Measurements from ENCODE around the gene HUNK. TPM values are rescaled to one million over a fixed set of nuclear protein-coding genes. Genes with fewer than 3 reads are reported as not detected.

The HUNK gene
- polyA plus RNA-seq, 1 donor (not counting 4 experiments of a cell fraction or from before 2014, with no cell fraction given): 0.03 TPM

GRCh38 chr21:31902438-31902837 is 29.6 kb downstream of the HUNK start:
- no peak for FAIRE-seq
- no peak overlapping the region for H3K4me3 ChIP-seq (ENCODE audit: control insufficient read depth in 2 of 3, extremely low read depth in 1 of 3, insufficient read depth in 2 of 3, low read depth in 1 of 3, low read length in 3 of 3)
- H3K27ac ChIP-seq (ENCODE audit: control insufficient read depth, insufficient read depth, low read length): no peak overlapping the region
- dilution Hi-C loops (cut with MboI; ENCODE audit: extremely low pct_ligation_motif_present, low sequenced_read_pairs): no loop called here
- H4K20me1 ChIP-seq (ENCODE audit: control insufficient read depth, extremely low read depth, insufficient read depth, low read length): no peaks in the 10 kb centered on the region
- no peak overlapping the region for H2AFZ ChIP-seq (ENCODE audit: control insufficient read depth, low read length)
- no peaks in the 10 kb centered on the region for H3K79me2 ChIP-seq (ENCODE audit: control insufficient read depth, insufficient read depth, low read length)
- H3K9me1 ChIP-seq (ENCODE audit: control insufficient read depth, extremely low read depth, insufficient read depth, low read length): no peaks in the 10 kb centered on the region
- no peak for DNase-seq (ENCODE audit: low read depth, low spot score)
- no peaks in the 10 kb centered on the region for H3K36me3 ChIP-seq (ENCODE audit: control insufficient read depth in 2 of 2, extremely low read depth in 1 of 2, insufficient read depth in 2 of 2, low read length in 2 of 2)
- H3K27me3 ChIP-seq (ENCODE audit: control insufficient read depth, extremely low read depth, insufficient read depth, low read length): no peaks in the 10 kb centered on the region
- H3K4me2 ChIP-seq (ENCODE audit: control insufficient read depth, extremely low read depth, insufficient read depth, low read depth, low read length): no peak overlapping the region
- no peaks in the 10 kb centered on the region for H3K4me1 ChIP-seq (ENCODE audit: control insufficient read depth, extremely low read depth, insufficient read depth, low read length)
- TF ChIP-seq EZH2 (IDR thresholded peaks at IDR 0.05; ENCODE audit: low read length): no peak
- TF ChIP-seq, protein P1, sequence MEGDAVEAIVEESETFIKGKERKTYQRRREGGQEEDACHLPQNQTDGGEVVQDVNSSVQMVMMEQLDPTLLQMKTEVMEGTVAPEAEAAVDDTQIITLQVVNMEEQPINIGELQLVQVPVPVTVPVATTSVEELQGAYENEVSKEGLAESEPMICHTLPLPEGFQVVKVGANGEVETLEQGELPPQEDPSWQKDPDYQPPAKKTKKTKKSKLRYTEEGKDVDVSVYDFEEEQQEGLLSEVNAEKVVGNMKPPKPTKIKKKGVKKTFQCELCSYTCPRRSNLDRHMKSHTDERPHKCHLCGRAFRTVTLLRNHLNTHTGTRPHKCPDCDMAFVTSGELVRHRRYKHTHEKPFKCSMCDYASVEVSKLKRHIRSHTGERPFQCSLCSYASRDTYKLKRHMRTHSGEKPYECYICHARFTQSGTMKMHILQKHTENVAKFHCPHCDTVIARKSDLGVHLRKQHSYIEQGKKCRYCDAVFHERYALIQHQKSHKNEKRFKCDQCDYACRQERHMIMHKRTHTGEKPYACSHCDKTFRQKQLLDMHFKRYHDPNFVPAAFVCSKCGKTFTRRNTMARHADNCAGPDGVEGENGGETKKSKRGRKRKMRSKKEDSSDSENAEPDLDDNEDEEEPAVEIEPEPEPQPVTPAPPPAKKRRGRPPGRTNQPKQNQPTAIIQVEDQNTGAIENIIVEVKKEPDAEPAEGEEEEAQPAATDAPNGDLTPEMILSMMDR (optimal IDR thresholded peaks at IDR 0.05 in 1 of 3, IDR thresholded peaks at IDR 0.05 in 1 of 3, conservative IDR thresholded peaks at IDR 0.05 in 1 of 3; ENCODE audit: extremely low read depth in 1 of 3, insufficient read depth in 2 of 3, low read length in 3 of 3): no peak
- no peak overlapping the region for H3K9ac ChIP-seq (ENCODE audit: control insufficient read depth, extremely low read depth, insufficient read depth, low read length)
- no peaks in the 10 kb centered on the region for H3K9me3 ChIP-seq (ENCODE audit: control insufficient read depth, low read depth, low read length)

DNA sequence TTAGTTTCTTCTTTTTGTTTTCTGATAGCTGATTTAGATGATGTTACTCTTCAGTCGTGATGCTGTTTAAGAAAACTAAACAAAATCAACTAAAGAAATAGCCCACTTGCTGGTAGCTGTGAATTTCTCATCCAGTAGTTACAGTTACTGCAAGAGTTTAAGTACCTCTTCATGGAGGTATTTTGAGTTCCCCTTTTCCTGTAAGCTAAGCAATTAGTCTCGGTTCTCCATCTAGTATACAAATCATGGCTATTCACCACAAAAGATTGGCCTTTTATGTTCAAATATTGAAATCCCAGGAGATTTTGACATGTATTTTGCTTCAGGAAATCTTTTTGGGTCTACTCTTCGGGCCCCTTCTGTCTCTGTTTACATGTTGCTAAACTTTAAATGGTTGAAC is 31.1 kb downstream of the HUNK start:
- H3K4me2 ChIP-seq (ENCODE audit: control insufficient read depth, extremely low read depth, insufficient read depth, low read depth, low read length): no peak overlapping the region
- no peak overlapping the region for H3K9ac ChIP-seq (ENCODE audit: control insufficient read depth, extremely low read depth, insufficient read depth, low read length)
- DNase-seq (ENCODE audit: low read depth, low spot score) (no peak), FAIRE-seq (no peak)
- no peak overlapping the region for H3K4me3 ChIP-seq (ENCODE audit: control insufficient read depth in 2 of 3, extremely low read depth in 1 of 3, insufficient read depth in 2 of 3, low read depth in 1 of 3, low read length in 3 of 3)
- H3K4me1 ChIP-seq (ENCODE audit: control insufficient read depth, extremely low read depth, insufficient read depth, low read length): peaks cover 3% of the 10 kb centered on the region
- H3K27me3 ChIP-seq (ENCODE audit: control insufficient read depth, extremely low read depth, insufficient read depth, low read length): no peaks in the 10 kb centered on the region
- H3K27ac ChIP-seq (ENCODE audit: control insufficient read depth, insufficient read depth, low read length): no peak overlapping the region
- dilution Hi-C loops (cut with MboI; ENCODE audit: extremely low pct_ligation_motif_present, low sequenced_read_pairs): no loop called here
- H4K20me1 ChIP-seq (ENCODE audit: control insufficient read depth, extremely low read depth, insufficient read depth, low read length): no peaks in the 10 kb centered on the region
- no peaks in the 10 kb centered on the region for H3K9me3 ChIP-seq (ENCODE audit: control insufficient read depth, low read depth, low read length)
- no peak overlapping the region for H2AFZ ChIP-seq (ENCODE audit: control insufficient read depth, low read length)
- H3K9me1 ChIP-seq (ENCODE audit: control insufficient read depth, extremely low read depth, insufficient read depth, low read length): no peaks in the 10 kb centered on the region
- TF ChIP-seq EZH2 (IDR thresholded peaks at IDR 0.05; ENCODE audit: low read length): no peak
- TF ChIP-seq, protein P1 (optimal IDR thresholded peaks at IDR 0.05 in 1 of 3, IDR thresholded peaks at IDR 0.05 in 1 of 3, conservative IDR thresholded peaks at IDR 0.05 in 1 of 3; ENCODE audit: extremely low read depth in 1 of 3, insufficient read depth in 2 of 3, low read length in 3 of 3): no peak
- H3K36me3 ChIP-seq (ENCODE audit: control insufficient read depth in 2 of 2, extremely low read depth in 1 of 2, insufficient read depth in 2 of 2, low read length in 2 of 2): no peaks in the 10 kb centered on the region
- H3K79me2 ChIP-seq (ENCODE audit: control insufficient read depth, insufficient read depth, low read length): no peaks in the 10 kb centered on the region
